NOMO-1 treated with DMSO at 0.1 percent for 48 hours (cell line): ENCODE results near the gene C10orf67.

ENCODE experiments used
- DNase-seq: peaks from one replicate; lab custom pipeline; 2025; ENCODE audit not compliant: unreplicated experiment; lab: John Stamatoyannopoulos, UW

Gene C10orf67

GRCh38 chr10:23199768-23200511 lies 144.7 kb downstream of the C10orf67 start:
- no peak for DNase-seq

DNA sequence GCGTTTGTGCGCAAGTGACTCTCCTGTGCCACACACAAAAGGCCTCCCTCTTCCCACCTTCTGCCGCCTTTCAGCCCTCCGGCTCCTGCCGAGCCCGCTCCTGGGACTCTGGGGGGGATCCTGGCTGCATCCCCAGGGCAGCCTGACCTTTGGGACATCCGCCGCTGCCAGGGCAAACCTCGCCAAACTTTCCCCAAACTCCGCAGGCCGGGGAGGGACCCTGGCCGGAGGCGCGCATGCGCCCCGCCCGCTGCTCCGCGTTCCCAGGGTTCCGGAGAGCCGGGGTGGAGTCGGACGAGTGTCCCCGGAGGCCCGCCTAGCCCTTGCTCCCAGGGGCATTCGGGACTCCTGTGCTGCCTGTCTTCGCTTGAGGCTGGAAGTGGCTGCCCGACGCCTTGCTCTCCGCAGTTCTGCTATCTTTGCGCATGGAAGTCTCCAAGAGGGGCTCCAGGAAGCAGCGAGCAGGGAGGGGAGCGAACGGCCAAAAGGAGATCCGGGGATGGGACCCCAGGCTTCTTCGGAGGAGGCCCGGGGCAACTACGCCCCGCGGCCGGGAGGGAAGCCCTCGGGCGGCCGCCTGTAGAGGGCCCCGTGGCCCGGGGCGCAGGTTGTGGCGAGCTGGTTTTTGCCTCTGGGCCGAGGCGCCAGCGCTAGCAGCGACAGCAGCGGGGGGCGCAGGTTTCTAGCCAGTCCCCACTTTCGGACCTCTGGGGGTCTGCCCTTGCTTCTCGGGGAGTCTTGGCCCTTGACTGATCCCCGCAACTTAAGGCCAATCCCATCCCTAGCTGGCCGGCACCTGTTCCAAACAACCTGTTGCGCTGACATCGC lies 145.4 kb downstream of the C10orf67 start:
- DNase-seq, result no peak

GRCh38 chr10:23198610-23198939 lies 146.0 kb downstream of the C10orf67 start:
- DNase-seq, result no peak

GRCh38 chr10:23197416-23197861 lies 147.2 kb downstream of the C10orf67 start:
- no peak for DNase-seq

GRCh38 chr10:23196915-23197314 lies 147.7 kb downstream of the C10orf67 start:
- DNase-seq, result no peak

DNA sequence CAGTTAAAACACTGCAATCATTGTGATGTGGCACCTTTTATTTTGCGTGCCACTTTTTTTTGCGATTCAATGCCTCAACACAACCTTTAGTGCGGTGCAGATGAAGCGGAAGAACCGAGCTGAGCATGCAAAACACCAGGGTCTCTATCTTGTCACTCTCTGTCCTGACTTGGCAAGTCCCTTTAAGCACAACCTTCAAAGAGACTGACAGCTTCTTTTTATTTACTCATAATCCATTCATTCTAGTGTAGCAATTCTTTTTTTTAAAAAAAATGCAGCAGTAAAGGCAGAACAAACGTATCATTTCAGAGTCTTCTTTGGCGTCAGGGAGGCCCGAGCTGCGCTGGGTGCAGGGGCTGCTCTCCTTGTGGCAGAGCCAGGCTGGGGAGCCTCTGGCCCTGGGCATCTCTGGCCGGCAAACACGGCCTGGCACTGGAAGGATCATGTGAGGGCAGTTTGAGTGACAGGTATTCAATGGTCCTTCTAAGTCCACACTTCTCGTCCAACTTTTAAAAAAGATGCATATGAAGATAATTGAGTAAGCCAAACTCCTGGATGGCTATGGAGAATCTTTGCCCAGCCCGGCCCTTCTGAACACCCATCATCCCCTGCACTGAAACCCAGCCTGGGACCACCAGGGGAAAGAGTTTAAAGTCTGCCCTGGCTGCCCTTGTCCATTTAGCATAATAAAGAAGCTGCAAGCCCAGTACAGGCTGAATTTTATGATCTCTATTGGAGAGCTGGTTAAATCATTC lies 148.6 kb downstream of the C10orf67 start:
- DNase-seq, result no peak

GRCh38 chr10:23194966-23195845 lies 149.4 kb downstream of the C10orf67 start:
- DNase-seq, result no peak

DNA sequence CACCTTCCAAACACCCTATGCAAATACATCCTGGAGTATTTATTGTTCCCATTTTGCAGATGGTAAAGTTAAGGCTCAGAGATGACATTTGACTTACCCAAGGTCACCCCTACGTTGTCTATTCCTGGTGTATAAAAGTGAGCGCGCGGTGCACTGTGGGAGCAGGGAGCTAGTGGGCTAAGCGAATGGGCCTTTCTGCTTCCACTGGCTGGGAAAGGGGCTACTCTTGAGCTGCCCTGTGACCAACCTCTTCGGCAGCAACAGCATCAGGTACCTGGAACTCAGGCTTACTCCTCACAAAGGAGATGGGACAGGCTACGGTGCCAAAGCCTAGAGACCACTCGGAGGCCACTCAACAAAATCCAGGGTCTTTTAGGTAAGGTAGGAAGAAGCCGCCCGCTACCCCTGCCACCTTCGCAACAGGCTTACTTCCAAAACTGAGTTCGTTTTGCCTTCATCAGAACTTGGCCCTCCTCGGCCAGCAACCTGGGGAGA lies 150.1 kb downstream of the C10orf67 start:
- no peak for DNase-seq

DNA sequence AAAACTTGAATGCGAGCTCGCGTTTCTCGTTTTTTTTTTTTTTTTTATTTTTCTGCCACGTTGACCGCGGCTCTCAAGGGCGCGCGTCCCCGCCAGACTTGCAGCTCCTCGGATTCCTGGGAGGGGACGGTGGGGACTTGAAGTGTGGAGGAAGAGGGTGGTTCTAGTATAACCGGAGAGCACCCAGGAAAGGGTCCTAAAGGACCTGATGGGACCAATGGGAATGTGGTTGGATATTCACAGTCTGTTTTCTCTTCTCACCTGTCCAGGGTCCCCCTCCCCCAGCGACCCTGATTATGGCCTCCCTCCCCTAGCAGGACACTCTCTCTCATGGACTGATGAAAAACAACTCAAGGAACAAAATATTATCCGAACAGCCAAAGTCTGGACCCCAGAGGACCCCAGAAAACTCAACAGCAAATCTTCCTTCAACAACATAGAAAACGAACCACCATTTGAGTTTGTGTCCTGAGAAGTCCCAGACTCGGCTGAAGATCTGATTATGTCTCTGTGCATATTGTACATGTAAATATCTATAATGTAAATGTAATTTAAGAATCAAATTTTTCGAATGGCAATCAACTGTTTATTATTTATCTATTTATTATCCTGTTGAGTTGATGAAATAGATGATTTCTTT lies 151.0 kb downstream of the C10orf67 start:
- no peak for DNase-seq

DNA sequence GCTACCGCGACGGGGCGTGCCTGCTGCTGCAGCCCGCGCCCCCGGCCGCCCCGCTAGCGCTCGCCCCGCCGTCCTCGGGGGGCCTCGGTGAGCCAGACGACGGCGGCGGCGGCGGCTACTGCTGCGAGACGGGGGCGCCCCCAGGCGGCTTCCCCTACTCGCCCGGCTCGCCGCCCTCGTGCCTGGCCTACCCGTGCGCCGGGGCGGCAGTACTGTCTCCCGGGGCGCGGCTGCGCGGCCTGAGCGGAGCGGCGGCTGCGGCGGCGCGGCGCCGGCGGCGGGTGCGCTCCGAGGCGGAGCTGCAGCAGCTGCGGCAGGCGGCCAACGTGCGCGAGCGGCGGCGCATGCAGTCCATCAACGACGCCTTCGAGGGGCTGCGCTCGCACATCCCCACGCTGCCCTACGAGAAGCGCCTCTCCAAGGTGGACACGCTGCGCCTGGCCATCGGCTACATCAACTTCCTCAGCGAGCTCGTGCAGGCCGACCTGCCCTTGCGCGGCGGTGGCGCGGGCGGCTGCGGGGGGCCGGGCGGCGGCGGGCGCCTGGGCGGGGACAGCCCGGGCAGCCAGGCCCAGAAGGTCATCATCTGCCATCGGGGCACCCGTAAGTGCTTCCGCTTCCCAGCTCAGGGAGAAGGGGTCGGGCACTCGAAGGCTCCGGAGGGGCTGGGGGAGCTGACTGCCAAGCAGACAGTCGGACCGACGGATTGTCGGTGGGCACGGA lies 151.7 kb downstream of the C10orf67 start:
- DNase-seq, result no peak

- no peak for DNase-seq
These were observed 152.6 kb downstream of the C10orf67 start, which contains the start of gene PTF1A for GRCh38 chr10:23191764-23192711. PTF1A (plus strand) TSS chr10:23192312; CDS start chr10:23192531, 219 bp downstream.

- DNase-seq, result no peak
These were observed 153.5 kb downstream of the C10orf67 start for GRCh38 chr10:23190872-23191763.

GRCh38 chr10:23189024-23189423 lies 155.6 kb downstream of the C10orf67 start:
- no peak for DNase-seq

GRCh38 chr10:23187155-23187554 lies 157.4 kb downstream of the C10orf67 start:
- DNase-seq, result no peak

- no peak for DNase-seq
These were observed 157.9 kb downstream of the C10orf67 start for GRCh38 chr10:23186697-23187096.

DNA sequence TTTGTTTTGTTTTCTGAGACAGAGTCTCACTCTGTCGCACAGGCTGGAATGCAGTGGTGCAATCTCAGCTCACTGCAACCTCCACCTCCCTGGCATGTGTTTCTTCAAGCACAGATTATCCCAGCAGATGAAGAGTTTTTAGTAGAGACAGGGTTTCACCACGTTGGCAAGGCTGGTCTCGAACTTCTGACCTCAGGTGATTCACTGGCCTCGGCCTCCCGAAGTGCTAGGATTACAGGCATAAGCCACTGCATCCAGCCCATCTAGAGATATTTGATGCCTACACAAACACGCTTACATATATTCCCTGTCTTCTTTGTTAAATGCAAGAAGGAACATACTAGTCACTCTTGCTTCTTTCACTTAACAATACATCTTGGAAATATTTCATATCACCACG lies 158.4 kb downstream of the C10orf67 start:
- DNase-seq, result no peak

DNA sequence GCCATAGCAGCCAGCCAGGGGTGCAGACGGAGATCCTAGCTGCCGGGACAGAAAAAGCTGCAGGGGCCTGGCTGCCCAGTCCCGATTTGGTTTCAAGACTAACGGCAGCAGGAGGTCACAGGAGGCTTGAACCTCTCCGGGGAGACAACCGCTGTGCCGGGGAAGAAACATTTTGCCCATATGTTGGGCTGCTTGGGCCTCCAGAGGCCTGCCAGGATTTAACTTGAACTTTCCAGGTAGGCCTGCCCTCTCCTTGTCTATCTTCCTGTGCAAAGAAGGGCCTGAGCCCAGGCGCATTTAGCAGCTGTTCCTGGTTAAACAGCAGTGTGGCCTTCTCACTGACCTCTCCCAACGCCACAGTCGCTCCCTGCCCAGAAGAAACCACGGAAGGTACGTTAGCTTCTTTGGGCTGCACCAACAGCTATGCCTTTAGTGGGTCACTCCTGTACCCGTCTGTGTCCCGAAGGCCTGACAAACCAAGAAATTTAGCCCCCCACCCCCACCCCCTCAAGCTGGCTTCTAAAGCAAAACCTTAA lies 169.6 kb downstream of the C10orf67 start:
- DNase-seq, result no peak
